ENCODE data around the gene LHFPL2.

Gene LHFPL2

DNA sequence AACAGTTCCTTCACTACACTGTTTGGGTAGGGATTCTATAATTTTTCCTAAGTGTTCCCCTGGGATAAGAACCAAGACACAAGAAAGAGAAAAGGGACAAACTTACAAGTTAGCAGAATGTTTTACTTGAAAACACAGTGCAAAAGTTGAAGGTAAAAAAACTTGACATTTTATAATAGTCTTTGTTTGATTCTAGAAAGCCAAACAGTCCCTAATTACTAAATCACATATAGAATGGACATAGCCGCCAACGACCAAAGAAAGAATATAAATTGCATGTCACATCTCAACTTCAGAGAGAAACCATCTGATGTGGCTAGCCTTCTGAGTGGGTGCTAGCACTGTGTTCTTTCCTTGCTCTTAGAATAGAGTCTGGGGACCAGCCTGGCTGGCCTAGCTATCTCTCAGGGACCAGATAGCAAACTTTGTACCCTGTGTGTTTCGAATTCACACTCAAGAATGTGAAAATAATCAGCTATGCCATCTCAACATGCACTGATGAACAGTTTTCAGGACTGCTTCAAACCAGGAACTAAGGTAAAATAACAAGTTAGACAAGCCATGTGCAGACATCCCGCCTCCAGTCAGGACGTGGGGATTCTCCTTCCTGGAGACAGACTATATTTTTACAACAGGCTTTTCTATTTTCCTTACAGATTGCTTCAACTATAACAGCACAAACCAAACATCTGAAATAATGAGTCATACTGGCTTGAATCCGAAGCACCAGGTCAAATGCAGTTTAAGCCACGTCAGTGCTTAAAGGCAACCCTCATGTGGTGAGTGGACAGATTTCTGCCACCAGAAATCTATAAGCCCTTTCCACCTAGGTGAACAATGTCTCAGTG, 53.7 kb downstream of the LHFPL2 start:
- peak; percentile 76 for DNase-seq (ENCODE audit: low spot score)

DNA sequence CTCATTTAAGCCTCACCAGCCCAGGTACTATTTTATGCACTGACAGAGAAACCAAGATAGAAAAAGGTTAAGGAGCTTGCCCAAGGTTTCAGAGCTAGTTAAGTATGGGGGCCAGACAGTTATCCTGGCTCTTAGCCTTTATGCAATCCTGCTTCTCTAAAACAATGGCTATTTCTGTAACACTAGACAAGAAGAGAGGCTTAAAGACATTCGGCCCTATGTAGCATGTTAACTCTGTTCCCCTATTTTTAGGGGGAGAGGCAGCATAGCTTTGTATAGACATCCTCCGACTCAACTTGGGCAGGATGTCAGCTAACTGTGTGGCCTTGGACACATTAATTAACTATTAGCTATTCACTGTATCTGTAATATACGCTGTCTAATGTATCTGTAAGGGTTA, 54.6 kb downstream of the LHFPL2 start:
- no peak for DNase-seq (ENCODE audit: low spot score)

DNA sequence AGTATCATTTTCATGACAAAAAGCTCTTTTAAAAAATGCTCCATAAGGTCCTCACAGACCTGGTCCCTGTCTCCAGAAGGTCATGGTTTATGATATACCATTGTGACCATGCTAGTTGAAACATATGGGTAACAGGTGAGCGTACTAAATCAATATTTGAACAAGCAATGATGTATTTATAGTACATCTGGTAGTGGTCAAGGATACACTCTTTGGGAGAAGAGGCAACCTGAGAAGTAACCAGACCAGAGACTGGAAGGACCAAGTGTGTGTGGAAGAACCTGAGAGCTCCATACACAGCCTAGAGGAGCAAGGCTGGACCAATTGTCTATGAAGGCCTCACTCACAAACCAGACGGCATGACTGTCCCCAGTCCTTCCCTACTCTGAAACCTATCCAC, 55.1 kb downstream of the LHFPL2 start:
- DNase-seq (ENCODE audit: low spot score), result no peak

DNA sequence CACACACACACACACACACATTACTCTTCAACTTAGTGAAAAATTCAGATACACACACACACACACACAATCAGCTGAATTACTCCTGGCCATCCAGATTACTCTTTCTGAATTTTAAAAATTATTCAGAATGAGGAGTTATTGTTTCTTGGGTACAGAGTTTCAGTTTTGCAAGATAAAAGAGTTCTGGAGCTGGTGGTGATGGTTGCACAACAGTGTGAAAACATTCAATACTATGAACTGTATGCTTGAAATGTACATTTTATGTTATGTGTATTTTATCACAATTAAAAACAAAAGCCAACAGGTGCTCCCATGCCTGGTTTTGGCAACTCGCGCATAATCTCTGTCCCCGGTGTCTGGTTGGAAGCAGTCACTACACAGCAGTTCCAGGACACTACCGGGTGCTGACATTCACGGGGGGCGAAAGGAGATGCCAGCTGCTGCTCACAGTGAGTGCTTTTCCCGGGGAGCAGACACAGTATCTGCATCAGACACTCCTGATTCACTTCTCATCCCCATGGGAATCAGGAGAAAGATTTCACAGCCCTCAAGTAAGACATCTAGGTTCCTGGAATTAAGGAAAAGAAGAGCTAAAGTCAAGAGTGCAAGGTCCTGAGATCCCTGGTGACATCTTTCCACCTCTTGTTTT, 55.7 kb downstream of the LHFPL2 start:
- no peak for DNase-seq (ENCODE audit: low spot score)

DNA sequence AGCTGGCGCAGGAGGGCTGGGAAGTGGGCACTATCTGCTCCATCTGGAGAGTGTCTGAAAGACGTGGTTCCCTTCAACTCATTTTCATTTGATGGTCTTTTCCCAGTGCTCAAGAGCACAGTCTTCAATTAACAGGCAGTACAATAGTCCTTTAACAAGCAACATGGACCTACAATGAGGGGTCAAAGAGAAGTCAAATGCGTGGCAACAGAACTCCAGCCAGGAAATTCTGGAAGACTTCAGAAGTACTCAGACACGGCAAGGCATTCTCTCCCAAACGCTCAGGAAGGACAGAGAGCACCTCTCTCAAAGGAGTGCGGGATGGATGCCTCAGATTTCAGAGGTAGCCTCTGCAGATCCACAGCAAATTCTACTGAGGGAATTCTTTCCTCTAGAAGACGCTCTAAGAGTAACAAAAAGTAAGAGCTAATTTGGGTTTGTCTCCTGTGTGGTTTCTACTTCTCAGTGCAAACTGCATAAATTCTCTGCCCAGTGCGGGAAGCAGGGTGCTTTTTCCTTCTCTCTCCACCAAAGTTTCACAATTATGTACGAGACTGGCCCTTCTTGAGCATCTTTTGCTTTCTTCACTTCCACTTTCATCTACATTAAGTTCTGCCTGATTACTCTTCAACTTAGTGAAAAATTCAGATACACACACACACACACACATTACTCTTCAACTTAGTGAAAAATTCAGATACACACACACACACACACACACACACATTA, 56.4 kb downstream of the LHFPL2 start:
- DNase-seq (ENCODE audit: low spot score), result no peak

DNA sequence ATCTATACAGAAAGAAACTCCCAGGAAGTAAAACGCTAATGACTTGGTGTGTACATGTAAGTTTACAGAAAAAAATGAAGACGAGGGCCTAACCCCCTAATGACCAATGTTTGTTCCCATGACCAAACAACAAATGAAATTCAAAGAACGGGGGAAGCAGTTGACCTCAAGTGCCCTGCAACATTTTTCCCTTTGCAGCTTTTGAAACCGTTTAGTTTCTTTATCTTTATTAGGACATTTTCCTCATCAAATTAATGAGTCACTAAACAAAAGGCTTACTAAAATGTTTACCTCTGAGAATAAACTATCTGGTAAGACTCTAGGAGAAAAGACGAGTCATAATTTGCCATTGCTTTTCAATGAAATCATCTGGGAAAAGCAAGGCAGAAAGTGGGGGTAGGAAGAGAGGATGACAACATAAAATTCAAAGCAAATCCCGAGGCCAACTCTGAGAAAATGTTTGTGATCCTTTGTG, 57.4 kb downstream of the LHFPL2 start:
- peak; percentile 56 for DNase-seq (ENCODE audit: low spot score)

DNA sequence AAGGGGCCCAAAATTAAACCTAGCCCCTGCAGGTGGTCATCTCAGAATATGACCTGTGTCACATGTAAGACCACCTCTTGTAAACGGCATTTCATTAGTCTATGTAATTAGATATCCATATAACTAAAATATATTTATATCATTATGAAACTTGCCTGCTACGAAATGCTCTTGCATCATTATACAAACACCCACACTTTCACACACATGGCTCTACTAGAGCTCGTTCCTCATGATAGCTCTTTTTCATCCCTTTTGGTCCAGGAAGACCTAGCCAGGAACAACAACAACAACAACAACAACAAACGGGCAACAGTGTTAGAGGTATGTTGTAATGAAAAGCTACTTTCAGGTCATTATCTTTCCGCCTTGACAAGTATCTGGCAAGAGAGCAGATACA, 58.6 kb downstream of the LHFPL2 start:
- DNase-seq (ENCODE audit: low spot score), result no peak

DNA sequence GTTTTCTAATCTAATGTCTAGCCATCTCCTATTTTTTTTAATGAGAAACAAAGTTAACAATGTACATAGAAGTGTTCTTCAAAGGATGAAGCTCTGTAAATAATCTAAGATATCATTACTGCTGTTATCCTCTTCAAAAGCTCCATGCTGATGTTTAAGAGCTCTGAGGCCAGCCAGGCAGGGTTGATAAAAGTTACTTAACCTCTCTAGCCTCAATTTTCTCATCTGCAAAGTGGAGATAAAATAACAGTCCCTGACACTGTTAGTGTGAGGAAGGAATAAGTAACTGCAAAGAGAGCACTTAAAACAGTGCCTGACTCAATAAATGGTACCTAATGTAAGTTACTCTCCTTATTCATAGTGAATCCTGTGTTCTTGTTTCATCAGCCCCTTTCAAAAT, 60.1 kb downstream of the LHFPL2 start:
- no peak for DNase-seq (ENCODE audit: low spot score)

DNA sequence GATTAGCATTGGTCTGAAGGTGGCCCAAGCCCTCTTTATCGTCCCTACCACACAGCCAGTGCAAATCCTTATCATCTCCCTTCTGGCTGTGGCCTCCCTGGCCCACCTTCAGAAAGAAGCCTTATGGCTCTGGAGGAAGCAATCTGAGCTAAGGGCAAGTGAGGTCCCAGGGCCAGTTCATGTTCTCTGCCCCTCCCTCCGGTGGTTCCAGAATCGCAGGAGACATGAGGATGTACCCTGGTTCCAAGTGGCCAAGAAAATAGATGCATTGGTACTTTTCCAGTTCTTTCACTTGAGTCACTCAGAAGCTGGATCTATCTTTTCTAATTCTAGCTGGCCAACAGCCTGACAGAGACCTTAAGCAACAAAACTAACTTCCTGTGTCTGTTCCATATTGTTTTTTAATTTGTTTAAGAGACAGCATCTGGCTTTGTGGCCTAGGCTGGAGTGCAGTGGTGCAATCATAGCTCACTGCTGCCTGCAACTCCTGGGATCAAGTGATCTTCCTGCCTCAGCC, 60.7 kb downstream of the LHFPL2 start:
- no peak for DNase-seq (ENCODE audit: low spot score)

DNA sequence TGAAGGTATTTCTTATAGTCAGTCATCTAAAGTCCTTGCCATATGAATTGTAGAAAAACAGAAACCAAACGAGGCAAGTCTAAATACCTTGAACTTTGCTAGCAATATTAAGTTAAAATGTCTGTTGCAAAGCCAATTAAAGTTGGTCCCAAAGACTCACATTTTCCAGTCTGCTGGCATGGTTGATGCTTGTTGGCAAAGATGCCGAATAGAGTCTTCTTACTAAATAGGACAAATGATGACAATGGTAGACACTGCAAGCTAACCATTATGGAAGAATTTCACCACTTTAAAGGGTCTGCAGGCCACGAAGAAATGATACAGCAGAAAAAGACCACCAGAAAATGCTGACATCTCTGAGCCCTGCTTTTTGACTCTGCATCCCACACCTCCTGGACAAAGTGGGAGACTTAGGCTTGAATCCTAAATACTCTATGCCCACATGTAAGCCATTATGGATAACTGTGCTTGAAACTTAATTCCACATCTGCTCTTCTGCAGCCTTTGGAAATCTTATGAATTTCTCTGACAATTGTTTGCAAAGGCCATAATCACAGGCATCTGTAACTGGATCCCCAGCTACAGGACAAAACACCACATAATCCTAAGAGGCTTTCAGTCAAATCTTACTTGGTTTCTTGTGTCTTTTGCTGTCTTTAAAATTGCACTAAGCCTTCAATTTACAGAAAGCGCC, 61.3 kb downstream of the LHFPL2 start:
- no peak for DNase-seq (ENCODE audit: low spot score)

DNA sequence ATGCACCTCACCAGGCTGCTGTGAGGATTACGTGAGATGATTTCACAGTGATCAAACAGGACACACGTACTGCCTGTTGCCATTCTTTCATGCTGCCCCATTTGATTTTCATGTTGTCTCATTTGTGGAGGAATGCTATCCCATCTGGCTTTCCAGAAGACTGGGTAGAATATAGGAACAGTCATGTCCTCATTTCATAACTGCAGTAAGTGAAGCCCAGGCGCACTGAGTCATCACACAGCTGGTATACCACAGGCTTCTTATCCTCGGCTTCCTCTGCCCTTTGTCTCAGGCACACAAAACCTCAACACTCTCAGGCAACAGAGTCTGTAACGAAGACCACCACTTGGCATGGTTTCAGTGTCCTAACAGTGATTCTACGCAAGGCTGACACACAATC, 62.3 kb downstream of the LHFPL2 start:
- peak; percentile 77 for DNase-seq (ENCODE audit: low spot score)

DNA sequence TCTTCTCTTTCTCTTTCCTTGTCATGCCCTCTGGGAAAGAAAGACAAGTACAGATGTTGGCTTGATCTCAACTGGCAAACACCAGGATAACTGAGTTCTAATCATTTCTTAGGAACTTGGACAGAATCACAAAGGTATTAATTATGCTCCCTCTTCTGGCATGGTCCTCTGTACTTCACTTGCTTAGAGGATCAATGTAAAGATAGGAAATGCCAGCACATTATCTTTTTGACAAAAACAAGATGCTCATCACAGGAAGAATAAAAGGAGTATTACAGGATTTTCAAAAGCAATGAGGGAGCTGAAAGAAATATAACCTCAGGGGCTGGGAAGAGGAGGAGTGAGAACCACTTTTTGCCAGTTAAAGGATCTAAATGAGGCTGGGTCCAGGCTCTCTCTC, 70.6 kb downstream of the LHFPL2 start:
- DNase-seq (ENCODE audit: low spot score), result no peak

DNA sequence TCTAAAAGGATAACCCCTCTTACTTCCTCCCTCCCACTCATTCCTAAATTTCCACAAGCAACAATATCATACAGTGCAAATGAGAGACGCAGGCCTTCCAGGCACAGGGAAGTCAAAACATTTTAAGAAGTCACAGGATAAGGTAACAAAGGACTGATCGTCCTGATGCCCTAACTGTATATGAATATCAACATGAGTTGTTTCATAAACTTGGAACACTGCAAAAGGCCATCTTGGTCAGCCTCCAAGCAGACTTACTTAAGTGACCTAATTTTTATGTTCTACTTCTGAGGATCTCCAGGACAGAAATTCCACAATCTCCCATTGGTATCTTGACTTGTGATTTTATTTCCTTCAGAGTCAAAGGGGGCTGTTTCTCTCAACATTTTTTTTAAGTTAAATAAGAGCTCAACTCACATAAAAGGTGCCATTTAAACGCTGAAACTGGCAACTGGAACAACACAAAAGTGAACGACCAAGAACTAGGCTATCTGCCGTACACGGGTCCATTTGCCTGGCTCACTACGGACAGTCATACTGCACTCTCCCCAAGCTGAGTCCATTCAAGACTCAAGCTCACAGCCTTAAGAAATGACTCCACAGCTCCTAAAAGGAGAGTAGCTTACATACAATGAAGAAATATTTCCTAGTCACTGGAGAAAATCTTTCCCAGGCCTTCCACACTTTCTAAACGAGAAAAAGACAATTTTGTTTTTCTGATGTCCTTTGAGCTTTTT, 71.3 kb downstream of the LHFPL2 start:
- no peak for DNase-seq (ENCODE audit: low spot score)

DNA sequence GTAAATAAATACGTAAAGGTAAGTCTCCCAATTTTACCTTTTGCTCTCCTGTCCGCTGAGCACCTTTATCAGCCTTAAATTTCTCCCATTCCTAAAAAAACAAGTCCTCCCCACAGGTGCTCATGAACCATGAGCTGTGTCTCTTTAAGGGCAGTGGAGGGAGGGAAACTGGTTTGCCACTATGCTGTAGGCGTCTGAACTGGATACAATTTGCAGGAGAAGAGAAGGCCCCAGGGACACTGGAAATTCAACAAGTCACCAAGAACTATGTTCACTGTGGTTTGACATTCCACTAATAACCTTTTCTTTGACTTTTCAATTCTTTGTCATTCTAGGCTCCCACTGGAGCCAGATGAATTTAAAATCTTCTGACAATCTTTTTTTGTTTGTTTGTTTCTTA, 72.2 kb downstream of the LHFPL2 start:
- no peak for DNase-seq (ENCODE audit: low spot score)

DNA sequence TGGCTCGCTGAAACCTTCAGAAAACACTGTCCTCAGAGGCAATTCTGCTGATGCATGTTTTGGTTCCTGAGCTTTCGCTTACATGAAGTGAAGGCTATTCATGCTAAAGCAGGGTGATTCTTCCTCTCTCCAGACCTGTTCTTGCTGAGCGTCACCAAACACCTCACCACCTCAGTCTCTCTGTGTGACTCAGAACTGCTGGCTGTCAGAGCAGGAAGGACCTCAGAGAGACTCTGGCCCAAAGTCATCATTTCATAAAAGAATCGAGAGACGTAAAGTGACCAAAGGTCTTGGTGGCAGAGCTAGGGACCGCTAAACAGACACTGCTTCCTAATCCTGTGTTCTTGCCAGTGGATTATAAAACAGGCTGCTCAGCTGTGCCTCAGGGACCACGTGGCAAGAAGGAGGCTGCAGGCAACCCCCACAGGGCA, 73.8 kb downstream of the LHFPL2 start:
- no peak for DNase-seq (ENCODE audit: low spot score)

DNA sequence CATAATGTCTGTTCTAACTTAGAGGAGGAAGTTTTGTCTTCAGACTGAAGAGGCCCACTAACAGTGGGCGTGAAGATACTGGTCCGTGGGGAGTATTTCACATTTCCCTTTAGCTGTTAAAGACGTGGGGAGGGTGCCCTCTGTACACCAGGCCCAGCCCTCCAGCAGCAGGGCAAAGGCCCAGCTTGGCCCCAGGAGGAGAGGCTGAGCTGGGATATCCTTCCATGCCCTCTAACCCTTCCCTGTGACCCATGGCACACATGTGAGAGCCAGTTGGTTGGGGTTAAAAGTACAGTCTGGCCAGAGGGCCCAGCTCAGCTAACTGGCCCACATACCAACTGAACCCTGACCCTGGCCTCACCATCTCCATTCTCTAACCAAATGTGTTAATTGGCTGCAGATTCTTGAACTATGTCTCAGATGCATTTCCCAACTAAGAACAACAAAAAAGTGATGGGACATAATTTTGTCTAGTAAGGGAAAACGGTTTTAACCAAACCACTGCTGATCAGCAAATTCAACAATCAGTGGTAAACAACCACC, 74.4 kb downstream of the LHFPL2 start:
- no peak for DNase-seq (ENCODE audit: low spot score)

DNA sequence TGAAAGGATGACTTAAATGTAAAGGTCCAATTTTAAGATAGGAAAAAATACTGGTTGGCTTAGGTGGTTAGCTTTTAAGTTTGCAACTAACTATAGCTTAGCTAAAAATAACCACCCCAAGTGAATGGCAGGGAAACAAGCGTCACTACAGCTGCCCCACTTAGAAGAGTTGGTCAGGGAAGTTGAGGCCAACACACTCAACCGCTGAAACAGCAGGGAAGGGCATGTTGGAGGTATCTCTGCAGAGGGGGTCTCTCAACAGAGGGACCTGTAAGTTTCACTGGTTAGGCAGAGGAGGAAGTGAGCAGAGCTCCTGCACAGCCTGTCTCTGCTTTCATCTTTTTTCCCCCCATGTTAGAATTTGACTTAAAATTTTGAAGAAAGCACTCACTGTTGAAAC, 75.3 kb downstream of the LHFPL2 start:
- no peak for DNase-seq (ENCODE audit: low spot score)

DNA sequence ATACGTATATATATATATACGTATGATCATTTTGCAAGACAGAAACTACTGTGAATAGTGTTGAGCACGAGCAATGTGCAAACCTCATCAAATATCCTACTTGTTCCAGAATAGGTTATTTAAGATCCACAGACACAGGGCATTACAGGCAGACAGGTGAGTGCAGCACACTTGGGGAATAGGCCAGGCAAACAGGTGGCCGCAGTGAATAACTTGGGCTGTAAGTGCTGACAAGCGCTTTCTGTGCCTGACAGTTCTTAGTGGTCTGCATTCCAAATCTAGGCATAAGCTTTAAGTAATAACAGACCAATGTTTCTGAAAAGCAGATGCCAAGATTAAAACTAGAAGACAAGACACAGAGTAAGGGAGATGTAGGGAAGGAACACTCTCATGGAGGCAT, 77.9 kb downstream of the LHFPL2 start:
- no peak for DNase-seq (ENCODE audit: low spot score)

DNA sequence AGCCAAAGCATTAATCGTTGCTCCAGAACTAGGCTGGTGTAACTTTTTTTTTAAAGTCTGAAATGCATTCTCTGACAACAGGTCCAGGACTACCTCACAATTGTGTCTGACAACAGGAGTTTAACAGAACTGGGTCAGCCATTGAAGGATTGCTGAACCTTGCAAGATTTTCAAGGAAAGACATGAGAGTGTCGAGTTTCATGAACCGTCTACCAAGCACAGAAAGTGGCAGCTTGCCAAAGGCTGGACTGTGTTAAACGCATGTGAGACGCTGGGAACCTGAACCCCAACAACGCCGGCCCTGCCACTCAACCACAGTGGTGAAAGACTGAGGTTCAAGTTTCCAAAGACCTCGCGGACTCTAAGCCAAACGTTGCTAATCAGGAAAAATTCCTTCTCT, 79.1 kb downstream of the LHFPL2 start:
- DNase-seq (ENCODE audit: low spot score), result no peak

DNA sequence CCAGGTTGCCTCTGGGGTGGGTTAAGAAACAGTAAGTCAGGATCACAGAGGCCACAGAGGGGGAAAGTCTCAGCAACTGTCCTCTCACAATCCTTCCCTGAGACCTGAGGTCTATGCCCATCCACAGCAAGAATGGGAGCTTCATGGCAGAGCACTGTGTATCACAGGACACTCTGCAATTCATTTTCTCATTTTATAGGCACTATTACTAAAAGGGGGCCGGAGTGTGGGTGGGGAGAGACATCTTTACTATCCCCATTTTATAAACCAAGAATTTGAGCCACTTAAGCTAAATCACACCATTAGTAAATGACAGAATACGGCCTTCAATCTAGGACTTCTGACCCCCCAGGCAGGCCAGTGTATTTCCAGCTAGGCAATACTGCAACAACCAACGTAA, 79.9 kb downstream of the LHFPL2 start:
- no peak for DNase-seq (ENCODE audit: low spot score)

DNA sequence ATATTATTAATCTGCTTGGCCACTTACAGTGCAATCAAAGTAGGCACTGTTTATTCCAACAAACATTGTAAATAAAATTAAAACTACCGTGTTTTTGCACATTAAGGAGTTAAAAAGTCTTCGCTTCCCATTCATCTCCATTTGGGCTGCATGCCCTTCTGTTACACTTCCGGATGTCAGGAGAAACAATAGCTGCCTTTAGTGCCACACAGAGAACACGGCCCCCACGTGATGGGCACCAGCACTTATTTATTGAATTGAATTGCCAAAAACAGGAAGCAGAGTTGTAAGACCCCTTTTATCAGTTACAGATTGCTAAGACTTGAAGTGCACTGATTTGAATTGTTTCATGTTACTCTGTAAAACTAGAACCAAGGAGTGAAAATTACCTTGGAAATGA, 80.4 kb downstream of the LHFPL2 start:
- DNase-seq (ENCODE audit: low spot score), result no peak
